ENCODE measurements around the gene NAALADL2. TPM values are rescaled to one million over a fixed set of nuclear protein-coding genes. Genes with fewer than 3 reads are reported as not detected.

The NAALADL2 gene
- total RNA-seq, 2 experiments from 2014 or later: 0.30 to 1.2 TPM

GRCh38 chr3:175648899-175649298, 789.8 kb downstream of the NAALADL2 start:
- ATAC-seq (ENCODE audit: poor library complexity) (no peak), DNase-seq (no peak)
- no peaks in the 10 kb centered on the region for H3K27me3 ChIP-seq (ENCODE audit: control insufficient read depth in 1 of 2, insufficient read depth in 2 of 2, low read length in 2 of 2)
- Mint-ChIP-seq H3K27me3 (no peaks in the 10 kb centered on the region), H3K9me3 (peaks cover 8% of the 10 kb centered on the region), H3K36me3 (ENCODE audit: low read depth) (no peaks in the 10 kb centered on the region), H3K4me1 (ENCODE audit: low read depth) (no peaks in the 10 kb centered on the region), H3K4me3 (no peak overlapping the region), H3K27ac (no peak overlapping the region)
- H3K36me3 ChIP-seq (ENCODE audit: insufficient read depth, low read length): no peaks in the 10 kb centered on the region
- intact Hi-C loops (cut with DNase I, micrococcal nuclease): no loop called here
- H3K4me1 ChIP-seq (ENCODE audit: insufficient read depth, low read length): no peaks in the 10 kb centered on the region
- no peak overlapping the region for H3K4me3 ChIP-seq (ENCODE audit: low read length)
- ChIA-PET CTCF (no interaction called here), POLR2A (no interaction called here)
- TF ChIP-seq, protein P1, sequence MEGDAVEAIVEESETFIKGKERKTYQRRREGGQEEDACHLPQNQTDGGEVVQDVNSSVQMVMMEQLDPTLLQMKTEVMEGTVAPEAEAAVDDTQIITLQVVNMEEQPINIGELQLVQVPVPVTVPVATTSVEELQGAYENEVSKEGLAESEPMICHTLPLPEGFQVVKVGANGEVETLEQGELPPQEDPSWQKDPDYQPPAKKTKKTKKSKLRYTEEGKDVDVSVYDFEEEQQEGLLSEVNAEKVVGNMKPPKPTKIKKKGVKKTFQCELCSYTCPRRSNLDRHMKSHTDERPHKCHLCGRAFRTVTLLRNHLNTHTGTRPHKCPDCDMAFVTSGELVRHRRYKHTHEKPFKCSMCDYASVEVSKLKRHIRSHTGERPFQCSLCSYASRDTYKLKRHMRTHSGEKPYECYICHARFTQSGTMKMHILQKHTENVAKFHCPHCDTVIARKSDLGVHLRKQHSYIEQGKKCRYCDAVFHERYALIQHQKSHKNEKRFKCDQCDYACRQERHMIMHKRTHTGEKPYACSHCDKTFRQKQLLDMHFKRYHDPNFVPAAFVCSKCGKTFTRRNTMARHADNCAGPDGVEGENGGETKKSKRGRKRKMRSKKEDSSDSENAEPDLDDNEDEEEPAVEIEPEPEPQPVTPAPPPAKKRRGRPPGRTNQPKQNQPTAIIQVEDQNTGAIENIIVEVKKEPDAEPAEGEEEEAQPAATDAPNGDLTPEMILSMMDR (IDR thresholded peaks at IDR 0.05): no peak
- H3K9me3 ChIP-seq (ENCODE audit: control insufficient read depth in 1 of 2, insufficient read depth in 1 of 2, low read length in 2 of 2): no peaks in the 10 kb centered on the region
- H3K27ac ChIP-seq (ENCODE audit: low read depth in 1 of 2, low read length in 2 of 2): no peak overlapping the region

GRCh38 chr3:175651716-175652115, 792.6 kb downstream of the NAALADL2 start:
- CTCF ChIA-PET: no interaction called here
- Histone ChIP-seq H3K27ac (ENCODE audit: low read depth in 1 of 2, low read length in 2 of 2) (no peak overlapping the region), H3K4me1 (ENCODE audit: insufficient read depth, low read length) (no peaks in the 10 kb centered on the region), H3K9me3 (ENCODE audit: control insufficient read depth in 1 of 2, insufficient read depth in 1 of 2, low read length in 2 of 2) (no peaks in the 10 kb centered on the region), H3K4me3 (ENCODE audit: low read length) (no peak overlapping the region), H3K27me3 (ENCODE audit: control insufficient read depth in 1 of 2, insufficient read depth in 2 of 2, low read length in 2 of 2) (no peaks in the 10 kb centered on the region), H3K36me3 (ENCODE audit: insufficient read depth, low read length) (no peaks in the 10 kb centered on the region)
- POLR2A ChIA-PET: no interaction called here
- H3K27me3 Mint-ChIP-seq: no peaks in the 10 kb centered on the region
- H3K4me3 Mint-ChIP-seq: no peak overlapping the region
- ATAC-seq (ENCODE audit: poor library complexity): no peak
- intact Hi-C loops (cut with DNase I, micrococcal nuclease): no loop called here
- no peak overlapping the region for H3K27ac Mint-ChIP-seq
- DNase-seq: no peak
- no peaks in the 10 kb centered on the region for H3K36me3 Mint-ChIP-seq (ENCODE audit: low read depth)
- peaks cover 4% of the 10 kb centered on the region for H3K9me3 Mint-ChIP-seq
- H3K4me1 Mint-ChIP-seq (ENCODE audit: low read depth): no peaks in the 10 kb centered on the region
- TF ChIP-seq, protein P1 (IDR thresholded peaks at IDR 0.05): no peak

- ChIA-PET POLR2A (no interaction called here), CTCF (no interaction called here)
- TF ChIP-seq, protein P1 (IDR thresholded peaks at IDR 0.05): no peak
- intact Hi-C loops (cut with DNase I, micrococcal nuclease): no loop called here
- no peaks in the 10 kb centered on the region for H3K27me3 Mint-ChIP-seq
- Histone ChIP-seq H3K4me3 (ENCODE audit: low read length) (no peak overlapping the region), H3K27ac (ENCODE audit: low read depth in 1 of 2, low read length in 2 of 2) (no peak overlapping the region), H3K4me1 (ENCODE audit: insufficient read depth, low read length) (no peaks in the 10 kb centered on the region), H3K9me3 (ENCODE audit: control insufficient read depth in 1 of 2, insufficient read depth in 1 of 2, low read length in 2 of 2) (no peaks in the 10 kb centered on the region), H3K27me3 (ENCODE audit: control insufficient read depth in 1 of 2, insufficient read depth in 2 of 2, low read length in 2 of 2) (no peaks in the 10 kb centered on the region), H3K36me3 (ENCODE audit: insufficient read depth, low read length) (no peaks in the 10 kb centered on the region)
- H3K9me3 Mint-ChIP-seq: peaks cover 3% of the 10 kb centered on the region
- ATAC-seq (ENCODE audit: poor library complexity) (no peak), DNase-seq (no peak)
- no peaks in the 10 kb centered on the region for H3K4me1 Mint-ChIP-seq (ENCODE audit: low read depth)
- H3K4me3 Mint-ChIP-seq: no peak overlapping the region
- no peak overlapping the region for H3K27ac Mint-ChIP-seq
- no peaks in the 10 kb centered on the region for H3K36me3 Mint-ChIP-seq (ENCODE audit: low read depth)
Observed at GRCh38 chr3:175655351-175655750, 796.2 kb downstream of the NAALADL2 start.

All from CD4-positive, alpha-beta T cell (primary cell).